B cell (primary cell): ENCODE measurements around the gene CGNL1. TPM values are rescaled to one million over a fixed set of nuclear protein-coding genes. Genes with fewer than 3 reads are reported as not detected.

Source experiments
- ATAC-seq: fragments of 200-7000 bp; cut with Tn5 transposase; one replicate; pipeline ENCODE4 v1.10.0; 2021; ENCODE audit warnings: low read depth, mild to moderate bottlenecking, moderate number of reproducible peaks, moderate library complexity
- CTCF ChIA-PET: fragments of 350-600 bp; sonication (Branson Sonifier 250); formaldehyde crosslinking; loops from one replicate; lab custom pipeline; 2021; ENCODE audit warnings: antibody characterized with exemption, inconsistent platforms; lab: Charles Lee
- POLR2A ChIA-PET: fragments of 350-600 bp; sonication (Branson Sonifier 250); formaldehyde crosslinking; loops from one replicate; lab custom pipeline; 2021; ENCODE audit warnings: antibody characterized with exemption; lab: Charles Lee
- DNase-seq: peaks from one replicate; pipeline ENCODE4 v3.0.0; 2013
- H2AFZ ChIP-seq: 2 replicates; pipeline ENCODE4 v1.6.1; 2012; ENCODE audit warnings: mild to moderate bottlenecking, low read depth, low read length; ENCODE audit not compliant: insufficient read depth, poor library complexity, severe bottlenecking
- H3K27ac ChIP-seq, 2 donors: 1 replicate in 1 of 2; 2 replicates in 1 of 2; pipeline ENCODE4 v1.5.1; 2012 to 2013; ENCODE audit warnings: low read length in 2 of 2, mild to moderate bottlenecking in 2 of 2, moderate library complexity in 1 of 2
- H3K27me3 ChIP-seq, 4 experiments: fragments of 200-600 bp in 1 of 4; sonication (generic) in 1 of 4; replicated peaks in 1 of 4; 1 replicate in 2 of 4; 2 replicates in 2 of 4; pipeline versions ENCODE4 v1.6.1 to v1.7.0; 2013 to 2016; ENCODE audit warnings: low read length in 3 of 4, mild to moderate bottlenecking in 2 of 4, mixed read lengths in 1 of 4, moderate library complexity in 1 of 4; ENCODE audit not compliant: insufficient read depth in 4 of 4, control insufficient read depth in 3 of 4; ENCODE audit errors: control extremely low read depth in 1 of 4
- H3K36me3 ChIP-seq, 2 experiments: replicated peaks in 1 of 2; 1 replicate in 1 of 2; 2 replicates in 1 of 2; pipeline versions ENCODE4 v1.6.1 to v1.7.1; 2013; ENCODE audit warnings: low read length in 1 of 2; ENCODE audit not compliant: insufficient read depth in 2 of 2, control insufficient read depth in 1 of 2; ENCODE audit errors: control extremely low read depth in 1 of 2, extremely low read depth in 1 of 2
- H3K4me1 ChIP-seq, 2 donors: fragments of 200-600 bp in 1 of 2; sonication (generic) in 1 of 2; 1 replicate in 1 of 2; 2 replicates in 1 of 2; pipeline versions ENCODE4 v1.5.1 to v1.6.1; 2013 to 2017; ENCODE audit warnings: low read length in 2 of 2; ENCODE audit not compliant: control insufficient read depth in 2 of 2, insufficient read depth in 2 of 2
- H3K4me2 ChIP-seq: replicated peaks from 2 replicates; pipeline ENCODE3; 2012; ENCODE audit warnings: mild to moderate bottlenecking, low read depth, low read length; ENCODE audit not compliant: poor library complexity, severe bottlenecking
- H3K4me3 ChIP-seq, 5 experiments: fragments of 200-600 bp in 1 of 5; sonication (generic) in 1 of 5; 1 replicate in 3 of 5; 2 replicates in 2 of 5; pipeline versions ENCODE4 v1.5.1 to v1.7.0; 2011 to 2016; ENCODE audit warnings: low read length in 4 of 5, mild to moderate bottlenecking in 4 of 5, low read depth in 2 of 5, control low read depth in 1 of 5, moderate library complexity in 1 of 5; ENCODE audit not compliant: insufficient read depth in 1 of 5; ENCODE audit errors: control extremely low read depth in 1 of 5, extremely low read depth in 1 of 5
- H3K79me2 ChIP-seq: fragments of 200-600 bp; sonication (generic); one replicate; pipeline ENCODE4 v1.6.0; 2016; ENCODE audit warnings: low read length; ENCODE audit not compliant: control insufficient read depth, insufficient read depth
- H3K9ac ChIP-seq: fragments of 200-600 bp; sonication (generic); 2 replicates; pipeline ENCODE4 v1.6.1; 2017; ENCODE audit warnings: mild to moderate bottlenecking, low read length, moderate library complexity
- H3K9me3 ChIP-seq, 3 donors: one replicate each; pipeline versions ENCODE4 v1.6.1 to v1.7.1; 2013; ENCODE audit warnings: low read length in 2 of 3; ENCODE audit not compliant: control insufficient read depth in 2 of 3, insufficient read depth in 1 of 3; ENCODE audit errors: control extremely low read depth in 1 of 3
- H4K20me1 ChIP-seq: 2 replicates; pipeline ENCODE4 v1.6.0; 2012; ENCODE audit warnings: mild to moderate bottlenecking, low read length; ENCODE audit not compliant: insufficient read depth, control insufficient read depth, poor library complexity, severe bottlenecking
- H3K27ac Mint-ChIP-seq: one replicate; pipeline ENCODE4 v1.8.0; 2021; ENCODE audit warnings: mixed read lengths
- H3K27me3 Mint-ChIP-seq: one replicate; pipeline ENCODE4 v1.8.0; 2021; ENCODE audit warnings: mixed read lengths
- H3K4me1 Mint-ChIP-seq: one replicate; pipeline ENCODE4 v1.8.0; 2021; ENCODE audit warnings: mixed read lengths
- H3K4me3 Mint-ChIP-seq: one replicate; pipeline ENCODE4 v1.8.0; 2021; ENCODE audit warnings: mixed read lengths
- H3K9me3 Mint-ChIP-seq: one replicate; pipeline ENCODE4 v1.8.0; 2022; ENCODE audit warnings: mixed read lengths; ENCODE audit not compliant: insufficient read depth
- EZH2 ChIP-seq: IDR thresholded peaks from 2 replicates; pipeline ENCODE4 v1.6.1; 2012; ENCODE audit warnings: borderline replicate concordance, low read depth, mild to moderate bottlenecking, moderate library complexity, low read length; ENCODE audit not compliant: insufficient read depth, poor library complexity, severe bottlenecking
- WGBS: methylation state at CpG from one replicate; pipeline ENCODE4 v1.1.5; 2013; ENCODE audit warnings: missing lambda C conversion rate; ENCODE audit not compliant: insufficient coverage; 5-methylcytosine and 5-hydroxymethylcytosine counted together
- intact Hi-C: fragments of 100-400 bp; cut with micrococcal nuclease; formaldehyde crosslinking; loops from one replicate; pipeline ENCODE4 v1.10.0; 2022
- polyA plus RNA-seq: library from polyadenylated mRNA; depleted of rRNA; stranded (reverse); fragments of >200 nt; gene quantifications from 2 replicates; pipeline ENCODE4 v1.2.3, GENCODE V29; 2012
- total RNA-seq, 2 donors: library from RNA; stranded (reverse); fragments of 120-200 nt in 1 of 2; gene quantifications; 1 replicate in 1 of 2; 2 replicates in 1 of 2; pipeline versions ENCODE4 v1.2.3 to v1.2.4, GENCODE V29; 2013 to 2022
- TF ChIP-seq, protein P1 (sequence below): fragments of 200-600 bp; IDR thresholded peaks from one replicate; pipeline ENCODE4 v1.8.0; 2022; ENCODE audit warnings: antibody characterized with exemption, mild to moderate bottlenecking

CGNL1 gene
- total and polyA plus RNA-seq, 2 donors (not counting 1 experiment from before 2014, with no cell fraction given) = 0.03 to 0.12 TPM

DNA sequence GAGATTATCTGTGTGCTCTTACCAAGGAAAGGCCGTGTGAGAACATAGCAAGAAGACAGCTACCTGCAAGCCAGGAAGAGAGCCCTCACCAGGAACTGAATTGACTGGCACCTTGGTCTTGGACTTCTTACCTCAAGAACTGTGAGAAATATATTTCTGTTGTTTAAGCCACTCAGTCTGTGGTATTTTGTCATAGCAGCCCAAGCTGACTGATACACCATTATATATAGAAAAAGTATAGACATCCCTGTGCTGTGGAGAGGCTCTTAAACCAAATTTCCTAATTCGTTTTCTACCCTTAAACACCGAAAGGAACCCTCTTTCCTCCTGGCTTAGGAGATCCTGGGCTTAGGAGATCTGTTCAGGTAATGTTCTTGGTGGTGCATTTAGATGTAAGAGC is 44.8 kb downstream of the CGNL1 start:
- Mint-ChIP-seq H3K4me3 (no peak overlapping the region), H3K27ac (no peak overlapping the region), H3K4me1 (no peaks in the 10 kb centered on the region), H3K27me3 (peaks cover 14% of the 10 kb centered on the region), H3K9me3 (no peaks in the 10 kb centered on the region)
- no peaks in the 10 kb centered on the region for H3K4me1 ChIP-seq
- CTCF ChIA-PET = interaction anchor here (2.2 kb wide), 1 partner anchor 106 kb away, joined by 7 read pairs; no protein-coding TSS in a partner anchor
- no peaks in the 10 kb centered on the region for H3K36me3 ChIP-seq
- intact Hi-C loops = no loop called here
- H3K4me2 ChIP-seq = no peak overlapping the region
- no peak overlapping the region for H3K9ac ChIP-seq
- no peak overlapping the region for H2AFZ ChIP-seq
- TF ChIP-seq, protein P1, sequence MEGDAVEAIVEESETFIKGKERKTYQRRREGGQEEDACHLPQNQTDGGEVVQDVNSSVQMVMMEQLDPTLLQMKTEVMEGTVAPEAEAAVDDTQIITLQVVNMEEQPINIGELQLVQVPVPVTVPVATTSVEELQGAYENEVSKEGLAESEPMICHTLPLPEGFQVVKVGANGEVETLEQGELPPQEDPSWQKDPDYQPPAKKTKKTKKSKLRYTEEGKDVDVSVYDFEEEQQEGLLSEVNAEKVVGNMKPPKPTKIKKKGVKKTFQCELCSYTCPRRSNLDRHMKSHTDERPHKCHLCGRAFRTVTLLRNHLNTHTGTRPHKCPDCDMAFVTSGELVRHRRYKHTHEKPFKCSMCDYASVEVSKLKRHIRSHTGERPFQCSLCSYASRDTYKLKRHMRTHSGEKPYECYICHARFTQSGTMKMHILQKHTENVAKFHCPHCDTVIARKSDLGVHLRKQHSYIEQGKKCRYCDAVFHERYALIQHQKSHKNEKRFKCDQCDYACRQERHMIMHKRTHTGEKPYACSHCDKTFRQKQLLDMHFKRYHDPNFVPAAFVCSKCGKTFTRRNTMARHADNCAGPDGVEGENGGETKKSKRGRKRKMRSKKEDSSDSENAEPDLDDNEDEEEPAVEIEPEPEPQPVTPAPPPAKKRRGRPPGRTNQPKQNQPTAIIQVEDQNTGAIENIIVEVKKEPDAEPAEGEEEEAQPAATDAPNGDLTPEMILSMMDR = no peak
- TF ChIP-seq EZH2 = no peak
- POLR2A ChIA-PET = no interaction called here
- H3K79me2 ChIP-seq = no peaks in the 10 kb centered on the region
- H3K27me3 ChIP-seq = no peaks in the 10 kb centered on the region
- DNase-seq = no peak
- ATAC-seq = no peak
- no peaks in the 10 kb centered on the region for H3K9me3 ChIP-seq
- no peak overlapping the region for H3K4me3 ChIP-seq
- H3K27ac ChIP-seq = no peak overlapping the region
- no peaks in the 10 kb centered on the region for H4K20me1 ChIP-seq
- no CpG with 5 or more reads among the region's 3 CpGs for WGBS

DNA sequence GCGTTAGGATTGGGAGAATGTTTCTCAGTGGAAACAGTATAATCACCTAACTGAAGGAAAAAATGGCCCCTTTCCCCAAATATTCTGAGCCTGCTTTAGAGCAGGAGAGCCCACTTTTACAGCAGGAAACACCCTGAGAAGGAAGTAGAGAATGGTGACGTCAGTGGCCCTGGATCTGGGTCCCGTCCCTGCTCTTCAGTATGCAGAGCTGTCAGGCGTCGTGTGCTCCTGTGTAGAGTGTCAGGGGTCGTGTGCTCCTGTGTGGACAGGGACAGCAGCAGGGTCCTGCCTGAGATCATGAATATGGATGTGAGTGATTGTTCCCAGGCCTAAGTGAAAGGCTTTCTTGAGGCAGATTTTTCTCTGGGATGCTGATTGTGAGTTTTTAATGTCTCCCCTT is 45.2 kb downstream of the CGNL1 start:
- Mint-ChIP-seq H3K27ac (no peak overlapping the region), H3K4me3 (no peak overlapping the region), H3K9me3 (no peaks in the 10 kb centered on the region), H3K4me1 (no peaks in the 10 kb centered on the region), H3K27me3 (peaks cover 14% of the 10 kb centered on the region)
- Histone ChIP-seq H3K9ac (no peak overlapping the region), H3K27me3 (no peaks in the 10 kb centered on the region), H3K9me3 (no peaks in the 10 kb centered on the region), H3K79me2 (no peaks in the 10 kb centered on the region), H3K4me1 (no peaks in the 10 kb centered on the region), H3K36me3 (no peaks in the 10 kb centered on the region), H2AFZ (no peak overlapping the region), H3K4me3 (no peak overlapping the region), H3K4me2 (no peak overlapping the region), H4K20me1 (no peaks in the 10 kb centered on the region), H3K27ac (no peak overlapping the region)
- POLR2A ChIA-PET = no interaction called here
- intact Hi-C loops = no loop called here
- CTCF ChIA-PET = interaction anchor here (2.2 kb wide), 1 partner anchor 106 kb away, joined by 7 read pairs; no protein-coding TSS in a partner anchor
- no peak for TF ChIP-seq EZH2
- TF ChIP-seq, protein P1 = no peak
- DNase-seq = no peak
- ATAC-seq = no peak
- 64% methylated on average over 6 of the region's 6 CpGs for WGBS
